Left lobe of liver (tissue), 2 donors: ENCODE data around the gene CD2AP. TPM values are rescaled to one million over a fixed set of nuclear protein-coding genes. Genes with fewer than 3 reads are reported as not detected.
"Not testable (repeated sequence)": the region's sequence is repeated elsewhere in the genome, so short reads cannot be mapped to it uniquely, and the experiment has no call there.

ENCODE experiments used
- ATAC-seq: fragments of 200-7000 bp; cut with Tn5 transposase; one replicate; pipeline ENCODE4 v1.9.1; 2020; ENCODE audit warnings: mild to moderate bottlenecking, moderate library complexity
- DNase-seq: peaks from one replicate; pipeline ENCODE4 v3.0.0-alpha.2; 2020; ENCODE audit warnings: low spot score
- total RNA-seq: library from RNA; stranded (reverse); gene quantifications from one replicate; pipeline ENCODE4 v1.2.1, GENCODE V29; 2021
- donor health status: DM: no; HTN: no; CAD: no; lungs with moderate emphysema.
- donor health status: DM: no; HTN: yes; CAD: no.

CD2AP gene
- total RNA-seq, 1 donor from 2014 or later = 10.7 TPM

GRCh38 chr6:47457370-47457769 lies 20.2 kb upstream of the CD2AP start:
- DNase-seq (no peak), ATAC-seq (no peak)

DNA sequence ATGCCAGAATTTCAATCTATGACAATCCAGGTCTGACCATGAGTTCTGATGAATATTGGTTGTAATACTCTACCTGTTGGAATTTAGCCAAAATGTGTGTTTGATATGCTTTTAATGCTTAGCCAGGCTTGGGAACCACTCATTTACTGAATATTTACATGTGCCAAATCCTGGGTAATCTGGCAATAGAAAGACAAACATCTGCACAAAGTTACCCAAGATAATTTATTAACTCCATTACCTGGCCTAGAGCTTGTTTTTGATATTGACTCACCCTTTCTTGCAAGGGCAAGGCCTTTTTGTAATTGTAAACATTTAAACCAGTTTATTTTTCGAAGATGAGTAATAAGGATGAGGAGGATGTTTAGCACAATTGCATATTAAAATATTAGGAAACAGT lies 13.5 kb upstream of the CD2AP start:
- DNase-seq (no peak), ATAC-seq (peak; percentile 72)

GRCh38 chr6:47465117-47465516 lies 12.5 kb upstream of the CD2AP start:
- ATAC-seq (no peak), DNase-seq (no peak)

DNA sequence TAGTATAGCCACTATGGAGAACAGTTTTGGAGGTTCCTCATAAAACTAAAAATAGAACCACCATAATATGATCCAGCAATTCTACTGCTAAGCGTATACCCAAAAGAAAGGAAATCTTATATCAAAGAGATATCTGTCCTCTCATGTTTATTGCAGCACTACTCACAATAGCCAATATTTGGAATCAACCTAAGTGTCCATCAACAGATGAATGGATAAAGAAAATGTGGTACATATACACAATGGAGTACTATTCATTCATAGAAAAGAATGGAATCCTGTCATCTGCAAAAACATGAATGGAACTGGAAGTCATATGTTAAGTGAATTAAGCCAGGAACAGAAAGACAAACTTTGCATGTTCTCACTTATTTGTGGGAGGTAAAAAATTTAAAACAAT lies 5.7 kb upstream of the CD2AP start:
- ATAC-seq = no peak
- DNase-seq = no peak

GRCh38 chr6:47473791-47474346 lies 3.7 kb upstream of the CD2AP start:
- ATAC-seq = no peak
- DNase-seq = no peak

DNA sequence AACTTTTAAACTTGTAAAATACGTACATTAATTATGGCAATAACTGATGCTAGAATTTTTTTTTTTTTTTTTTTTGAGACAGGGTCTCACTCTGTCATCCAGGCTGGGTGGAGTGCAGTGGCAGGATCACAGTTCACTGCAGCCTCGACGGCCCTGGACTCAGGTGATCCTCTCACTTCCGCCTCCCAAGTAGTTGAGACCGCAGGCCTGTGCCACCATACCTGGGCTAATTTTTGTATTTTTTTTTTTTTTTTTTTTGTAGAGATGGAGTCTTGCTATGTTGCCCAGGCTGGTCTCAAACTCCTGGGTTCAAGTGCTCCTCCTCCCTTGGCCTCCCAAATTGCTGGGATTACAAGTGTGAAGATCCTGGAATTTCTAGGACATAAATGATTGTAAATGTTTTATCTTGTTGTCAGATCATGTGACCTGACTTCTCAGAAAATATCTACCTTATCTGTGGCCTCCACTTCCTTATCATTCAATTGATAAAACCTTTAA lies 2.2 kb upstream of the CD2AP start:
- no peak for ATAC-seq

GRCh38 chr6:47476781-47477496 lies 650 bp upstream of the CD2AP start:
- peak; percentile 1 for ATAC-seq
- DNase-seq = no peak

More for the DNA sequence above, 2.2 kb upstream of the CD2AP start:
- no peak for DNase-seq

DNA sequence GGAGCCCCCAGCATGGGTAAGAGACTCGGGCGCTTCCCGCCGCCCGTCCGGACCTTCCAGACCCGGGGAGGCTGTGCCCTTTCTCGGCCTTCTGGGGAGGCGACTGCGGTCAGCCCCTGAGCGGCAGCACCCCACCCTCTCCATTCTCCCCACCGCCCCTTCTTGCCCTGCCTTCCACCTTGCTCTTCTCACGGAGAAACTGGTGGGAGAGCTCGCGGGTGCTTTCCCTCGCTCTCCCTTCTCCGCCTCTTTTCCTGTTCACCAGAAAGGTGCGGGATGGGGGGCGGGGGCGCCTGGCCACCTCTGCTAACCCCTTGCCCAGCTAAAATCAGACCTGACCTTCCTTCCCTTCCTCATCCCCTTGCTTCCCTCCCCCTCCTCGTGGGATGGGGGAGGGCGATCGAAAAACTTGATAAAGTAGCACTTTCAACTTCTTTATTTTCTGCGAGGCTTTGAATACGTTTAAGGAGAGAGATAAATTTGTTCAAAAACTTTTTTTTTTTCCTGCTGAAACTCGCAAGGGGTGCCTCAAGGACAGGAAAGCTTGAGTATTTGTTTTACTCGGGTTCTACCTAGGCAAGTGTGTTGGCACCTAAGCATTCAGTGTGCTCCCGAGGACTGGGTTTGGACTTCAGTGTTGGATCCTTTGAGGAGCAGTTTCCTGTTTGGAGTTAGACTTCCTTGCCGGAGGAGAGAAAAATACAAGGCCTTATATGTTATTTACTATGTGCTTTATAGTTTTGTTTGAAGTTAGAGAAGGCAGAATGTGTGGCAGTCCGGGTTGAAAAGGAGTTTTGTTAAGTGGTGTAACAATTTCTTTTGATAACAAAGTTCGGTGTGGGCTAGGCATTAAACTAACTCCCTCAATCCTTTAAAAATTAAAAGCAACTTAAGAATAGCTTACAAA lies 897 bp downstream of the CD2AP start:
- no peak for DNase-seq
- ATAC-seq = peak; percentile 52

GRCh38 chr6:47479140-47479508 lies 1.5 kb downstream of the CD2AP start:
- DNase-seq (no peak), ATAC-seq (no peak)

- DNase-seq = no peak
- ATAC-seq = no peak
Measured at GRCh38 chr6:47479874-47480273, 2.3 kb downstream of the CD2AP start.

GRCh38 chr6:47481213-47481612 lies 3.6 kb downstream of the CD2AP start:
- not testable (repeated sequence) for DNase-seq, ATAC-seq

GRCh38 chr6:47481806-47482205 lies 4.2 kb downstream of the CD2AP start:
- ATAC-seq (no peak), DNase-seq (no peak)

GRCh38 chr6:47483516-47483852 lies 5.9 kb downstream of the CD2AP start:
- no peak for DNase-seq
- ATAC-seq = peak; percentile 11

- DNase-seq (no peak), ATAC-seq (peak; percentile 89)
Measured at GRCh38 chr6:47483853-47484546, 6.4 kb downstream of the CD2AP start.

DNA sequence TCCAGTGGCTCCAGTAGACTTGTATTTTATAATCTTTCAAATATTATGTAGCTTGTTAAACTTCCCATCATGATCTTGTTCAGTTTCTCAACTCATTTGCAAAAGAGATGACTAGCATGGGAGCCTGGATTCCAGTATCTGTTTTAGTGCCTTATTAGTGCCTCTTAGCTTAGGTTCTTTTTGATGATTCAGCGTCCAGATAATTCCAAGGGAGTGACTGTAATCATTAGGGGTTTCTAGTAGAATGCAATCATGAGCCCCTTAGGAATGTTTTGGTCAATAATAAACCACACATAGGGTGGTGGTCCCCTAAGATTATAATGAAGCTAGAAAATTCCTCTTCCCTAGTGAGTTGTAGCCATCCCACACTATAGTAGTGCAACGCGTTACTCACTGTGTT lies 7.0 kb downstream of the CD2AP start:
- DNase-seq (no peak), ATAC-seq (no peak)

DNA sequence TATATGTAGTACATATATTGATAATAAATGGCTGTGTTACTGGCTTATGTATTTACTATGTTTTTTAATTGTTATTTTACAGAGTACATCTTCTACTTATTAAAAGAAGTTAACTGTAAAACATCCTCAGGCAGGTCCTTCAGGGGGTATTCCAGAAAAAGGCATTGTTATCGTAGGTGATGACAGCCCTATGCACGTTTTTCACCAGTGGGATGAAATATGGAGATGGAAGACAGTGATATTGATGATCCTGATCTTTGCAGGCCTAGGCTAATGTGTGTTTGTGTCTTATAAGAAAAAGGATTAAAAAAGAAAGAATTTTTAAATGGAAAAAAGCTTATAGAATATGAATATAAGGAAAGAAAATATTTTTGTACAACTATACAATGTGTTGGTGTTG lies 7.5 kb downstream of the CD2AP start:
- DNase-seq = no peak
- no peak for ATAC-seq

GRCh38 chr6:47485491-47486135 lies 8.0 kb downstream of the CD2AP start:
- ATAC-seq = no peak
- no peak for DNase-seq

GRCh38 chr6:47489995-47490394 lies 12.4 kb downstream of the CD2AP start:
- no peak for ATAC-seq
- no peak for DNase-seq

- no peak for ATAC-seq
- no peak for DNase-seq
Measured at GRCh38 chr6:47490676-47491075, 13.1 kb downstream of the CD2AP start.

GRCh38 chr6:47492355-47492754 lies 14.8 kb downstream of the CD2AP start:
- DNase-seq (no peak), ATAC-seq (no peak)

DNA sequence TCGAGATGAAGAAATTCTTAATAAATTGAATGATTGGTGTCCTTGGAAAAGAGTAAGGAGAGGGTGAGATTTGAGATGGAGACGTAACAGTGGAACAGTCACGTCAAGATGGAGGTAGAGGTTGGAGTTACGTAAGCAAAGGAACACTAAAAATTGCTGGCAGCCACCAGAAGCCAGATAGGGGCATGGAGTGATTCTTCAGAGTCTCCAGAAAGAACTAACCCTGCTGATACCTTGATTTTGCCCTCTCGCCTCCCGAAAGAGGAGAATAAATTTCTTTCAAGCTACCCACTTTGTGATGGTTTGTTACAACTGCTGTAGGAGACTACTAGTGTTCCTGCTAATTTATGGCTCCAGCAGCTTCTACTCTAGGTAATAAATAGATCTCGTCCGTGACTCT lies 17.6 kb downstream of the CD2AP start:
- no peak for DNase-seq
- no peak for ATAC-seq
